SK-N-SH (cell line): Measurements from ENCODE around the gene RABL2B. TPM values are rescaled to one million over a fixed set of nuclear protein-coding genes. Genes with fewer than 3 reads are reported as not detected.

Experiments
- CTCF ChIA-PET: fragments of 300-600, 350-600 bp; formaldehyde crosslinking; extraction: SDS; loops from one replicate; lab custom pipeline; 2021; lab: Yijun Ruan, JAX
- POLR2A ChIA-PET: fragments of 350-600 bp; sonication (Branson Sonifier 250); formaldehyde crosslinking; extraction: SDS; loops from one replicate; lab custom pipeline; 2020; ENCODE audit warnings: antibody characterized with exemption, inconsistent platforms; lab: Yijun Ruan, JAX
- DNase-seq: peaks from one replicate; pipeline ENCODE4 v3.0.0; 2012
- H2AFZ ChIP-seq: fragments of 200-600 bp; sonication (generic); 2 replicates; pipeline ENCODE4 v1.8.1; 2016; ENCODE audit warnings: antibody characterized with exemption, mild to moderate bottlenecking, low read depth
- H3F3A ChIP-seq: fragments of 200-600 bp; sonication (generic); replicated peaks from 2 replicates; pipeline ENCODE3; 2016; ENCODE audit warnings: antibody characterized with exemption, mild to moderate bottlenecking; ENCODE audit not compliant: insufficient read depth
- H3K27ac ChIP-seq, 2 experiments: fragments of 200-500 bp in 1 of 2; fragments of 200-600 bp in 1 of 2; sonication (Bioruptor generic) in 1 of 2; sonication (generic), shearing (Covaris generic) in 1 of 2; 2 replicates each; pipeline versions ENCODE4 v1.5.1 to v1.6.1; 2014 to 2016; ENCODE audit warnings: low read depth in 2 of 2, inconsistent platforms in 1 of 2, low read length in 1 of 2, mild to moderate bottlenecking in 1 of 2, mixed read lengths in 1 of 2
- H3K27me3 ChIP-seq: fragments of 200-600 bp; sonication (generic), shearing (Covaris generic); 2 replicates; pipeline ENCODE4 v1.6.1; 2016; ENCODE audit warnings: mixed run types; ENCODE audit not compliant: insufficient read depth
- H3K36me3 ChIP-seq, 2 experiments: fragments of 200-500 bp in 1 of 2; fragments of 200-600 bp in 1 of 2; sonication (Bioruptor generic) in 1 of 2; sonication (generic) in 1 of 2; replicated peaks in 1 of 2; 2 replicates each; pipeline versions ENCODE3 to v1.5.1; 2014 to 2016; ENCODE audit warnings: low read length in 1 of 2, mild to moderate bottlenecking in 1 of 2; ENCODE audit not compliant: insufficient read depth in 2 of 2, control insufficient read depth in 1 of 2
- H3K4me1 ChIP-seq, 2 experiments: fragments of 200-500 bp in 1 of 2; fragments of 200-600 bp in 1 of 2; sonication (Bioruptor generic) in 1 of 2; sonication (generic), shearing (Covaris generic) in 1 of 2; 2 replicates each; pipeline versions ENCODE4 v1.5.1 to v1.6.1; 2014 to 2016; ENCODE audit warnings: low read depth in 1 of 2, low read length in 1 of 2, mixed run types in 1 of 2; ENCODE audit not compliant: insufficient read depth in 2 of 2, control insufficient read depth in 1 of 2
- H3K4me2 ChIP-seq: fragments of 200-600 bp; sonication (generic), shearing (Covaris generic); 2 replicates; pipeline ENCODE4 v1.6.1; 2017; ENCODE audit warnings: mixed run types
- H3K4me3 ChIP-seq, 2 experiments: fragments of 200-500 bp in 1 of 2; fragments of 200-600 bp in 1 of 2; sonication (Bioruptor generic) in 1 of 2; sonication (generic), shearing (Covaris generic) in 1 of 2; 2 replicates each; pipeline versions ENCODE4 v1.5.1 to v1.8.1; 2014 to 2016; ENCODE audit warnings: low read depth in 2 of 2, inconsistent platforms in 1 of 2, low read length in 1 of 2, mild to moderate bottlenecking in 1 of 2, mixed read lengths in 1 of 2, moderate library complexity in 1 of 2
- H3K79me2 ChIP-seq: fragments of 200-600 bp; sonication (generic); 2 replicates; pipeline ENCODE4 v1.8.1; 2017; ENCODE audit warnings: mild to moderate bottlenecking; ENCODE audit not compliant: insufficient read depth
- H3K9ac ChIP-seq: fragments of 200-600 bp; sonication (generic); 2 replicates; pipeline ENCODE4 v1.6.1; 2017; ENCODE audit warnings: mixed run types
- H3K9me2 ChIP-seq: fragments of 200-600 bp; sonication (generic); 2 replicates; pipeline ENCODE4 v1.6.1; 2017; ENCODE audit warnings: mixed run types
- H3K9me3 ChIP-seq: fragments of 200-600 bp; sonication (generic); 2 replicates; pipeline ENCODE4 v1.6.1; 2017; ENCODE audit warnings: mixed run types, mild to moderate bottlenecking, moderate library complexity
- H4K20me1 ChIP-seq: fragments of 200-600 bp; sonication (generic); 2 replicates; pipeline ENCODE4 v1.6.1; 2017; ENCODE audit warnings: mild to moderate bottlenecking, mixed run types; ENCODE audit not compliant: insufficient read depth
- FOSL2 ChIP-seq: IDR thresholded peaks from 2 replicates; pipeline ENCODE4 v1.4.0; 2012; ENCODE audit warnings: low read depth, mild to moderate bottlenecking, moderate library complexity, borderline replicate concordance
- MXI1 ChIP-seq: IDR thresholded peaks from 2 replicates; pipeline ENCODE4 v1.6.1; 2012; ENCODE audit warnings: mild to moderate bottlenecking, low read depth, low read length, improper control_type of control experiment
- NRF1 ChIP-seq: IDR thresholded peaks from 2 replicates; pipeline ENCODE4 v1.6.1; 2012; ENCODE audit warnings: low read depth, mild to moderate bottlenecking, low read length
- POLR2AphosphoS5 ChIP-seq: IDR thresholded peaks from 2 replicates; pipeline ENCODE4 v1.6.1; 2012; ENCODE audit warnings: low read depth, low read length
- RAD21 ChIP-seq: IDR thresholded peaks from 2 replicates; pipeline ENCODE4 v1.6.1; 2012; ENCODE audit warnings: mild to moderate bottlenecking, low read length
- RFX5 ChIP-seq: IDR thresholded peaks from 2 replicates; pipeline ENCODE4 v1.6.1; 2012; ENCODE audit warnings: mild to moderate bottlenecking, improper control_type of control experiment, low read length
- SMC3 ChIP-seq: IDR thresholded peaks from 2 replicates; pipeline ENCODE4 v1.6.1; 2012; ENCODE audit warnings: low read depth, low read length, improper control_type of control experiment
- WGBS: methylation state at CpG from one replicate; pipeline ENCODE4 v1.1.6; 2017; ENCODE audit warnings: low lambda C conversion rate; 5-methylcytosine and 5-hydroxymethylcytosine counted together
- polyA plus RNA-seq, 3 experiments: library from polyadenylated mRNA; depleted of rRNA; stranded (reverse); fragments of >200 nt; gene quantifications; 2 replicates each; pipeline ENCODE4 v1.2.3, GENCODE V29; 2012
- TF ChIP-seq, protein P1 (sequence below): IDR thresholded peaks from 2 replicates; pipeline ENCODE4; 2012
- TF ChIP-seq, protein P2 (sequence below): IDR thresholded peaks from 2 replicates; pipeline ENCODE4 v1.4.0; 2012; ENCODE audit warnings: low read depth, borderline replicate concordance
- TF ChIP-seq, protein P3 (sequence below): fragments of 150-350 bp; IDR thresholded peaks from 2 replicates; pipeline ENCODE4 v1.6.1; 2016; ENCODE audit warnings: mild to moderate bottlenecking, low read depth, low read length
- TF ChIP-seq, protein P4 (sequence below): fragments of 200-600 bp; sonication (generic); IDR thresholded peaks from 2 replicates; pipeline ENCODE4 v1.6.1; 2017; ENCODE audit warnings: antibody characterized with exemption, mild to moderate bottlenecking, moderate library complexity
- TF ChIP-seq, protein P5 (sequence below): IDR thresholded peaks from 2 replicates; pipeline ENCODE4 v1.6.1; 2012; ENCODE audit warnings: mild to moderate bottlenecking, low read depth, low read length, moderate library complexity

The RABL2B gene
- polyA plus RNA-seq, 1 of the 3 experiments (the other 2 are of a cell fraction): 61.7 TPM

DNA sequence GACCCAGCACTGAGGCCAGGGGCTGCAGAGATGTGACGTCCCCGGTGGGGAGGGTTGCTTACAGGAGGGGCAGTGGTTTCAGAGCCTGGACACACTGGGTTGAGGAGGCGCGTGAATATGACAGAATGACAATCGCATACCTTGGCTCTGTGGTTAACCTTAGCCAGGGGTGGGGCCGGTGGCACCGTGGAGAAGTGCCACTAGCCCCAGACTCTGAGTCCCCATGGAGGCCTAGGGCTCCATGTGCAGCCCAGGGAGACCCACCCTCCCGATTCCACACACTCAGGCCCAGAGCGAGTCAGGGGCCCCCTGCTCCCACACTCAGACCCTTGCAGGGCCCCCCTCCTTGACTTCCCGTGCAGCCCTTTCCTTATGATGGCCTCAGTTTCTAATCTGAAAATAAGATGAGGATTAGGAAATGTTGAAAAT, 49.1 kb downstream of the RABL2B start:
- no peak for DNase-seq
- Histone ChIP-seq H3K9me2 (no peaks in the 10 kb centered on the region), H3K4me3 (no peak overlapping the region), H3K27ac (no peak overlapping the region), H3K4me2 (no peak overlapping the region), H3K9me3 (no peaks in the 10 kb centered on the region), H4K20me1 (no peaks in the 10 kb centered on the region), H3K36me3 (no peaks in the 10 kb centered on the region), H3K9ac (no peak overlapping the region), H2AFZ (no peak overlapping the region), H3K27me3 (no peaks in the 10 kb centered on the region), H3F3A (peaks cover 4% of the 10 kb centered on the region), H3K79me2 (no peaks in the 10 kb centered on the region), H3K4me1 (peaks cover 0 to 14% of the 10 kb centered on the region in 2 experiments; a peak in 1 of 4 replicates)
- WGBS: 84% methylated on average over 9 of the region's 10 CpGs
- ChIA-PET CTCF (interaction anchor here (0.6 to 1.1 kb wide), 2 partner anchors 41 to 831 kb away, joined by 3 read pairs; no protein-coding TSS in a partner anchor), POLR2A (no interaction called here)
- TF ChIP-seq RFX5: no peak
- TF ChIP-seq, protein P1, sequence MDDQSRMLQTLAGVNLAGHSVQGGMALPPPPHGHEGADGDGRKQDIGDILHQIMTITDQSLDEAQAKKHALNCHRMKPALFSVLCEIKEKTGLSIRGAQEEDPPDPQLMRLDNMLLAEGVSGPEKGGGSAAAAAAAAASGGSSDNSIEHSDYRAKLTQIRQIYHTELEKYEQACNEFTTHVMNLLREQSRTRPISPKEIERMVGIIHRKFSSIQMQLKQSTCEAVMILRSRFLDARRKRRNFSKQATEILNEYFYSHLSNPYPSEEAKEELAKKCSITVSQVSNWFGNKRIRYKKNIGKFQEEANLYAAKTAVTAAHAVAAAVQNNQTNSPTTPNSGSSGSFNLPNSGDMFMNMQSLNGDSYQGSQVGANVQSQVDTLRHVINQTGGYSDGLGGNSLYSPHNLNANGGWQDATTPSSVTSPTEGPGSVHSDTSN: no peak
- TF ChIP-seq, protein P2, sequence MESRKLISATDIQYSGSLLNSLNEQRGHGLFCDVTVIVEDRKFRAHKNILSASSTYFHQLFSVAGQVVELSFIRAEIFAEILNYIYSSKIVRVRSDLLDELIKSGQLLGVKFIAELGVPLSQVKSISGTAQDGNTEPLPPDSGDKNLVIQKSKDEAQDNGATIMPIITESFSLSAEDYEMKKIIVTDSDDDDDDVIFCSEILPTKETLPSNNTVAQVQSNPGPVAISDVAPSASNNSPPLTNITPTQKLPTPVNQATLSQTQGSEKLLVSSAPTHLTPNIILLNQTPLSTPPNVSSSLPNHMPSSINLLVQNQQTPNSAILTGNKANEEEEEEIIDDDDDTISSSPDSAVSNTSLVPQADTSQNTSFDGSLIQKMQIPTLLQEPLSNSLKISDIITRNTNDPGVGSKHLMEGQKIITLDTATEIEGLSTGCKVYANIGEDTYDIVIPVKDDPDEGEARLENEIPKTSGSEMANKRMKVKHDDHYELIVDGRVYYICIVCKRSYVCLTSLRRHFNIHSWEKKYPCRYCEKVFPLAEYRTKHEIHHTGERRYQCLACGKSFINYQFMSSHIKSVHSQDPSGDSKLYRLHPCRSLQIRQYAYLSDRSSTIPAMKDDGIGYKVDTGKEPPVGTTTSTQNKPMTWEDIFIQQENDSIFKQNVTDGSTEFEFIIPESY: no peak
- no peak for TF ChIP-seq MXI1
- TF ChIP-seq POLR2AphosphoS5: no peak
- TF ChIP-seq, protein P3, sequence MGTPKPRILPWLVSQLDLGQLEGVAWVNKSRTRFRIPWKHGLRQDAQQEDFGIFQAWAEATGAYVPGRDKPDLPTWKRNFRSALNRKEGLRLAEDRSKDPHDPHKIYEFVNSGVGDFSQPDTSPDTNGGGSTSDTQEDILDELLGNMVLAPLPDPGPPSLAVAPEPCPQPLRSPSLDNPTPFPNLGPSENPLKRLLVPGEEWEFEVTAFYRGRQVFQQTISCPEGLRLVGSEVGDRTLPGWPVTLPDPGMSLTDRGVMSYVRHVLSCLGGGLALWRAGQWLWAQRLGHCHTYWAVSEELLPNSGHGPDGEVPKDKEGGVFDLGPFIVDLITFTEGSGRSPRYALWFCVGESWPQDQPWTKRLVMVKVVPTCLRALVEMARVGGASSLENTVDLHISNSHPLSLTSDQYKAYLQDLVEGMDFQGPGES: no peak

DNA sequence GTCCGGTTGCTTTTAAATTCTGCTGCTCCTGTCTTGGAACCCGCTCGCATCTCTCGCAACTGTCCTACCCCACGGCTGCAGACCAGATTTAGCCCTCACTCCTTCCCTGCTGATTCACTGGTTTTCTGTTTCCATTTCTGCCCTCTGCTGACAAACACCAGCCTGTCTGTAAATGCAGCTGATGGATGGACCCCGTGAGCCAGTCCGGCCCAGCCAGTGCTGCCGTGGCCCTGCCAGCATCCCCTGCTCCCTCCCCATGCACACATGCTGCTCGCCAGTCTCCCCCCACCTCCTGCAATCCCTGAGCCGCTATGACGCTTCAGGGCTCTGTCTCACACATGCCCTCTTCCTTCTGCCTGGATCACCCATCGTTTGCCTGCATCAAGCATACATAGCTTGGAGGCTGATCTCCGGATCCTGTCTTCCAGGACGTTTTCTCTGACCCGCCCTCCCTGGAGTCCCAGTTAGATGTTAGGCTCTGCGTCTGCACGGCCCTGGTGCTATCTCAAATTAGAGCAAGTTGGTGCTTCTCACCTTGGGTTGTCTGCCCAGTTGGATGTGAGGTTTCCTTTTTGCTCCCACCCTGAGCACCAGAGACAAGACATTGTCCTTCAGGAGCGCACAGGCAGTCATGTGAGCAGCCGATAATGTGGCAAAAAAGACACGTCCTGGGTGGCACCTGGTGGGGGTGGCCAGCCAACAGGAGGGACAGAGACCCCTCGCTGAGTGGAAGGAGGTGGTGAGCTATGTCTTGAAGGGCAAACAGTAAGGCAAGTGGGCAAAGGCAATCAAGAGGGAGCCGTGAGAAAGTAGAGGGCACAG, 49.7 kb downstream of the RABL2B start:
- no peaks in the 10 kb centered on the region for H3K9me2 ChIP-seq
- TF ChIP-seq RAD21: peak; percentile 17; the same call in 1 of the 2 replicates
- TF ChIP-seq, protein P4, sequence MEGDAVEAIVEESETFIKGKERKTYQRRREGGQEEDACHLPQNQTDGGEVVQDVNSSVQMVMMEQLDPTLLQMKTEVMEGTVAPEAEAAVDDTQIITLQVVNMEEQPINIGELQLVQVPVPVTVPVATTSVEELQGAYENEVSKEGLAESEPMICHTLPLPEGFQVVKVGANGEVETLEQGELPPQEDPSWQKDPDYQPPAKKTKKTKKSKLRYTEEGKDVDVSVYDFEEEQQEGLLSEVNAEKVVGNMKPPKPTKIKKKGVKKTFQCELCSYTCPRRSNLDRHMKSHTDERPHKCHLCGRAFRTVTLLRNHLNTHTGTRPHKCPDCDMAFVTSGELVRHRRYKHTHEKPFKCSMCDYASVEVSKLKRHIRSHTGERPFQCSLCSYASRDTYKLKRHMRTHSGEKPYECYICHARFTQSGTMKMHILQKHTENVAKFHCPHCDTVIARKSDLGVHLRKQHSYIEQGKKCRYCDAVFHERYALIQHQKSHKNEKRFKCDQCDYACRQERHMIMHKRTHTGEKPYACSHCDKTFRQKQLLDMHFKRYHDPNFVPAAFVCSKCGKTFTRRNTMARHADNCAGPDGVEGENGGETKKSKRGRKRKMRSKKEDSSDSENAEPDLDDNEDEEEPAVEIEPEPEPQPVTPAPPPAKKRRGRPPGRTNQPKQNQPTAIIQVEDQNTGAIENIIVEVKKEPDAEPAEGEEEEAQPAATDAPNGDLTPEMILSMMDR: no peak
- no peak for TF ChIP-seq FOSL2
- no peak for TF ChIP-seq SMC3
- TF ChIP-seq, protein P1: no peak
- TF ChIP-seq NRF1: no peak
- TF ChIP-seq, protein P5, sequence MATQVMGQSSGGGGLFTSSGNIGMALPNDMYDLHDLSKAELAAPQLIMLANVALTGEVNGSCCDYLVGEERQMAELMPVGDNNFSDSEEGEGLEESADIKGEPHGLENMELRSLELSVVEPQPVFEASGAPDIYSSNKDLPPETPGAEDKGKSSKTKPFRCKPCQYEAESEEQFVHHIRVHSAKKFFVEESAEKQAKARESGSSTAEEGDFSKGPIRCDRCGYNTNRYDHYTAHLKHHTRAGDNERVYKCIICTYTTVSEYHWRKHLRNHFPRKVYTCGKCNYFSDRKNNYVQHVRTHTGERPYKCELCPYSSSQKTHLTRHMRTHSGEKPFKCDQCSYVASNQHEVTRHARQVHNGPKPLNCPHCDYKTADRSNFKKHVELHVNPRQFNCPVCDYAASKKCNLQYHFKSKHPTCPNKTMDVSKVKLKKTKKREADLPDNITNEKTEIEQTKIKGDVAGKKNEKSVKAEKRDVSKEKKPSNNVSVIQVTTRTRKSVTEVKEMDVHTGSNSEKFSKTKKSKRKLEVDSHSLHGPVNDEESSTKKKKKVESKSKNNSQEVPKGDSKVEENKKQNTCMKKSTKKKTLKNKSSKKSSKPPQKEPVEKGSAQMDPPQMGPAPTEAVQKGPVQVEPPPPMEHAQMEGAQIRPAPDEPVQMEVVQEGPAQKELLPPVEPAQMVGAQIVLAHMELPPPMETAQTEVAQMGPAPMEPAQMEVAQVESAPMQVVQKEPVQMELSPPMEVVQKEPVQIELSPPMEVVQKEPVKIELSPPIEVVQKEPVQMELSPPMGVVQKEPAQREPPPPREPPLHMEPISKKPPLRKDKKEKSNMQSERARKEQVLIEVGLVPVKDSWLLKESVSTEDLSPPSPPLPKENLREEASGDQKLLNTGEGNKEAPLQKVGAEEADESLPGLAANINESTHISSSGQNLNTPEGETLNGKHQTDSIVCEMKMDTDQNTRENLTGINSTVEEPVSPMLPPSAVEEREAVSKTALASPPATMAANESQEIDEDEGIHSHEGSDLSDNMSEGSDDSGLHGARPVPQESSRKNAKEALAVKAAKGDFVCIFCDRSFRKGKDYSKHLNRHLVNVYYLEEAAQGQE: no peak
- TF ChIP-seq POLR2AphosphoS5: no peak
- peaks cover 0 to 14% of the 10 kb centered on the region in 2 experiments; a peak in 1 of 4 replicates for H3K4me1 ChIP-seq
- POLR2A ChIA-PET: no interaction called here
- 65% methylated on average over 22 of the region's 22 CpGs for WGBS
- CTCF ChIA-PET: interaction anchor here (0.6 to 2.0 kb wide), 4 partner anchors 12 to 830 kb away, joined by 3 to 8 read pairs (median 3); no protein-coding TSS in a partner anchor
- no peaks in the 10 kb centered on the region for H3K79me2 ChIP-seq
- no peaks in the 10 kb centered on the region for H3K36me3 ChIP-seq
- H3K27ac ChIP-seq: no peak overlapping the region; a peak in 1 of 4 replicates
- no peak overlapping the region for H3K4me3 ChIP-seq
- no peak overlapping the region for H3K9ac ChIP-seq
- DNase-seq: peak; percentile 84
- no peaks in the 10 kb centered on the region for H4K20me1 ChIP-seq
- no peaks in the 10 kb centered on the region for H3K9me3 ChIP-seq
- H2AFZ ChIP-seq: no peak overlapping the region
- H3K4me2 ChIP-seq: no peak overlapping the region
- H3F3A ChIP-seq: peaks cover 4% of the 10 kb centered on the region
- no peaks in the 10 kb centered on the region for H3K27me3 ChIP-seq
